ENCODE measurements around the gene SNX32.

The SNX32 gene

DNA sequence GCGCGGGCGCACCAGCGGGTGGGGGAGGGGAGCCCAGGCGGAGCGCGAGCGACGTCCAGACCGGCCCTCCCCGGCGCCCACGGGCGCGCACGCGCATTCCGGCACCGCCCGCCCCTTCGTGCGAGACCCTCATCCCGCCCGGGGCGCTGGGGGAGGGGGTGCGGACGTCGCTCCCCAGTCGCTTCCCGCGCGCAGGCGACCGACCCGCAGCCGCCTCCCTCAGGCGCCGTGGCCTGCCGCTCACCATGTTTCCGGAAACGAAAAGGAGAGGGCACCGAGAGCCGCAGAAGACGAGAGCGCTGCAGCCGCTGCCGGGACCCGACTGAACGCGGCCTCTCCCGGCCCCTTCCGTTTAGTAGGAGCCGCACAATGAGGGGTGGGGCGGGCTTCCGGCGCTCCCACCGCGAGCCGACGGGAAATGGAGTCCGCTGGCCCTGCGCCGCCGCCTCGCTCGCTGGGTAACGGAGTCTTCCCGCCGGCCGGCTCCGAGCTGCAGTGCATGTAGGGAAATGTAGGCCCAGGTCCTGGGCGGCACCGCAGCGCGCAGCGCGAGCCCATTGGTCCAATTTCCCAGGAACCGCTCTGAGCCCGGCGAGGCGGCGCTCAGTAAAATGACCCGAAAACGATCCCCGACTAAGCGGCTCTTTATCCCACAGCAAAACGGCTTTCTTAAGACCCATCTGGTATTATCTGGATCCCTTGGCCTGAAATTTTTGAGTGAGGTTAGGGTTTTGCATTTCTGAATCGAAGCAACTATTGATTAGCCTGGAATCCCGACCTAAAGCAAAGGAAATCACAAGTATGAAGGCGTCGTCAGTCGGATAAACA lies 24.3 kb downstream of the SNX32 start, which contains the start of gene CFL1:
Gene CFL1, minus strand, starts transcription at position 328 of the 828 bp plus-strand sequence. Its CDS starts 81 bp downstream, at position 247.
- DNase-seq = peak; percentile 91

GRCh38 chr11:65858681-65859087 lies 24.9 kb downstream of the SNX32 start:
- DNase-seq = no peak

- DNase-seq = peak; percentile 97
Measured at GRCh38 chr11:65859095-65859811, 25.5 kb downstream of the SNX32 start.

GRCh38 chr11:65859812-65860277 lies 26.1 kb downstream of the SNX32 start:
- no peak for DNase-seq

GRCh38 chr11:65860278-65861164 lies 26.8 kb downstream of the SNX32 start, which contains the start of gene MUS81:
MUS81 (plus strand) TSS chr11:65860433; CDS start chr11:65860754, 321 bp downstream.
- peak; percentile 93 for DNase-seq

- no peak for DNase-seq
Measured at GRCh38 chr11:65861165-65861505, 27.4 kb downstream of the SNX32 start.

DNA sequence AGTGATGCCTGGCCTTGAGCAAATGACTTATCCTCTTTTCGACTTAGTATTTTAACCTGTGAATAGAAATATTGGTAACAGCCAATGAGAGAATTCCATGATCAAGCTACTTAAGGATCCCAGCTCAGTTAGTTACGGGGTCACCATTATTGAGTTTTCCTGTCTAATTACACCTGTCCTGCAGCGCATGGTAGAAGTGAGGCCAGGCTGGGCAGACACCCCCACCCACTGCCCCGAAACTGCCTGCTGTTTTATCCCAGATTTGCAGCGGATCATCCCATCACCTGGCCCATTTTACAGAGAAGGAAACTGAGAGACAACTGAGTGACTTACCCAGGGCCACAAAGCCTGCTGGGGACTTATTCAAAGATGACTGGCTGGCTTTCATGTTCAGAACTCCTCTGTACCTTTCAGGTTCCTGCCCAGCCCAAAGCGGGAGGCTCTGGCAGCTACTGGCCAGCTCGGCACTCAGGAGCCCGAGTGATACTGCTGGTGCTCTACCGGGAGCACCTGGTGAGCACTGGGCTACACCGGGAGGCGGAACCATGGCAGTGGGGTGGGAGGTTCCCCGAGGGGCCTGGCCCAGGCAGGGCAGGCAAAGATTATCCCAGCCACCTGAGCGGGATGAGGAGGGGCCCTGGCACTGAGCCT lies 27.9 kb downstream of the SNX32 start:
- DNase-seq = no peak

- DNase-seq = no peak
Measured at GRCh38 chr11:65862191-65862735, 28.5 kb downstream of the SNX32 start.

GRCh38 chr11:65862941-65863888 lies 29.5 kb downstream of the SNX32 start:
- no peak for DNase-seq

DNA sequence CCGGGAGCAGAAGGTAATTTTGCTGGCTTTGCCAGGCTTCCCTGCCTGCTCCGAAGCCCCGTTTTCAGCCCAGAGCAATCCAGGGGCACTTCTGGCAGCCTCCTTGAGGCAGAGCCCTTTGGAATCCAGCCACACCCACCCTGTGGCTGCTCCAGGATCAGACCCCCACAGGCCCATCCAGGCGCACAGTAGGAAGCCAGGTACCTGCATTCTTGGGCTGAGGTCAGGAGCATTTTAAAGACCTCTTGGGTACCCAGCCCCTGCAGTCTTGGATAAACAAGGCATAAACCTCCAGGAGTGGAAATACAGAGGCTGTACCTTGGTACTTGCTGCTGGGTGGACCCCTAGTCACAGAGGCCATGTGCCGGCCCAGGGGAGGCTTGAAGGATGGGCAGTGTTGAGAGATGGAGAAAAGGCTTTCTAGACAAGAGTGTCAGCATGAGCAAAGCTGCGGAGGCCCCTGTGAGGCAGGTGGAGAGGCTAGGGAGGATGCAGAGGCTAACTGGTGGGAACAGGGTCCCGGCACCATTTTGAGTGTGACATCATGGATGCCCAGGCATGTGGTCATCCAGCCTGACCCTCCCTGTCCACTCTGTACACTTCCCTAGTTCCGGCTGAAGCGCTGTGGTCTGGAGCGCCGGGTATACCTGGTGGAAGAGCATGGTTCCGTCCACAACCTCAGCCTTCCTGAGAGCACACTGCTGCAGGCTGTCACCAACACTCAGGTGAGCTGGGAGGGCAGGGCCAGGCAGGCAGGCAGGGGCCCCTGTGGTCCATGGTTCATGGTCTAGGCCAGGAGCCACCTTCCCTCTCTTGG lies 30.3 kb downstream of the SNX32 start:
- DNase-seq = no peak

DNA sequence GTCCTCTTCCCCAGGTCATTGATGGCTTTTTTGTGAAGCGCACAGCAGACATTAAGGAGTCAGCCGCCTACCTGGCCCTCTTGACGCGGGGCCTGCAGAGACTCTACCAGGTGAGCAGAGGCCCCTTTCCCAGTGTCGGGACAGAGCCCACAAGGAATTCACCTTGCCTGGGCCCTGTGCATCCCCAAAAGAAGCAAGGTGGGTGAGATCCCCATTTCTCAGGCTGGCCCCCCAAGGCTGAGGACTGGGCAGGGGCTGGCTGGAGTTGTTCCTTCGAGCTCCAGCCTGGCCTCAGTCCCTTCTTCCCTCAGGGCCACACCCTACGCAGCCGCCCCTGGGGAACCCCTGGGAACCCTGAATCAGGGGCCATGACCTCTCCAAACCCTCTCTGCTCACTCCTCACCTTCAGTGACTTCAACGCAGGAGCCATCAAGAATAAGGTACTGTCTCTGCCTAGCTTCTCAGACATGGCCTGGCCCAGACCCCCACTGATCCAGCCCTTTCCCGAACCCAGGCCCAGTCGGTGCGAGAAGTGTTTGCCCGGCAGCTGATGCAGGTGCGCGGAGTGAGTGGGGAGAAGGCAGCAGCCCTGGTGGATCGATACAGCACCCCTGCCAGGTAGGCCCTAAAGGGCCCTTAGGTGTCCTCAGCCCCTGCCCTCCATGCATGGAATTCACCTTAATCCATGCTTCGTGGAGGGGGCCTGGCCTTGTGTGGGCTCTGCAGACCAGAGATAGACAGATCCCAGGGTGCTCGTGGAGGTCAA lies 31.1 kb downstream of the SNX32 start:
- no peak for DNase-seq

GRCh38 chr11:65865550-65866172 lies 31.9 kb downstream of the SNX32 start:
- DNase-seq = no peak

GRCh38 chr11:65866509-65867283 lies 32.9 kb downstream of the SNX32 start:
- DNase-seq = no peak

- no peak for DNase-seq
Measured at GRCh38 chr11:65867284-65868071, 33.7 kb downstream of the SNX32 start.

DNA sequence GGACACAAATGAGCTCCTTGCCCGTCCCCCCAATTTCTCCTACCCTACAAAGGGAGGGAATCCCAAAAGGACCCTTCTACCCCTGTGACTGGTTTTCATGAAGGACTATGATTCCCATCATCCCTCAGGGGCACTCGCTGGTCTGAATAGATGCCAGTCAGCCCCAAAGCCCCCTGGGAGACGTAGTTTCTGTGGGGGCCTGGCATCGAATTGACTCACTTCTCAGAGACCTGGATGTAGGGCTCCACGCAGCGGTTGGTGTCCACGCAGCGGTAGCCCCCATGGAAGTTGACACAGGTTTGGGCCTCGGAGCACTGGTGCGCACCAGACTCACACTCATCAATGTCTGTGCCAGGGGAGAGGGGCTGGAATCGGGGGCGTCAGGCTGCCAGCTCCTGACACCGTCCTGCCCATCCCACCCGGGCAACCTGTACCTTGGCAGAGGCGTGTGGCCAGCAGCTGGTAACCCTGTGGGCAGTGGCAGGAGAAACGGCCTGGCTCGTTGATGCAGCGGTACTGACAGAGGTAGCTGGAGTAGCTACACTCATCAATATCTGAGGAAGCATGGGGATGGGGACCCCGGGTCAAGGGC lies 34.4 kb downstream of the SNX32 start:
- no peak for DNase-seq

DNA sequence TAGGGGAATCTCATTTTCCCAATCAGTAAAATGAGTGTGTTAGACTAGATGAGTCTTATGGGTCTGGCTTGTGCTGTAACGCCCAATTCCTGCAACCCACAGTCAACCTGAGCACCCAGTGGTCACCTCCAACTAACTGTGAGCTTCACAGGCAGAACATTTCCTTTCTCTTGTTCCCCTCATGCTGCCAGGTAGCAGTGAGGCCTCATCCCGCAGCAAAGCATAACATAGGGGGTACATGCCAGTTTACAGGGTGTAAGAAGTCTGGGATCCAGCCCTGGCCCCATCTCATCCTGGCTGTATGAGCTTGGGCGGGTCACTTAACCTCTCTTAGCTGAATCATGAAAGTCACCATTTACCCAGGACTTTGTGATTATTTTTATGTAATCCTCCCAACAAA lies 35.1 kb downstream of the SNX32 start:
- no peak for DNase-seq

Data from GF-D8 (cell line).